ENCODE measurements around the gene MZB1.
"Not testable (repeated sequence)": the region's sequence is repeated elsewhere in the genome, so short reads cannot be mapped to it uniquely, and the experiment has no call there.

MZB1 gene

DNA sequence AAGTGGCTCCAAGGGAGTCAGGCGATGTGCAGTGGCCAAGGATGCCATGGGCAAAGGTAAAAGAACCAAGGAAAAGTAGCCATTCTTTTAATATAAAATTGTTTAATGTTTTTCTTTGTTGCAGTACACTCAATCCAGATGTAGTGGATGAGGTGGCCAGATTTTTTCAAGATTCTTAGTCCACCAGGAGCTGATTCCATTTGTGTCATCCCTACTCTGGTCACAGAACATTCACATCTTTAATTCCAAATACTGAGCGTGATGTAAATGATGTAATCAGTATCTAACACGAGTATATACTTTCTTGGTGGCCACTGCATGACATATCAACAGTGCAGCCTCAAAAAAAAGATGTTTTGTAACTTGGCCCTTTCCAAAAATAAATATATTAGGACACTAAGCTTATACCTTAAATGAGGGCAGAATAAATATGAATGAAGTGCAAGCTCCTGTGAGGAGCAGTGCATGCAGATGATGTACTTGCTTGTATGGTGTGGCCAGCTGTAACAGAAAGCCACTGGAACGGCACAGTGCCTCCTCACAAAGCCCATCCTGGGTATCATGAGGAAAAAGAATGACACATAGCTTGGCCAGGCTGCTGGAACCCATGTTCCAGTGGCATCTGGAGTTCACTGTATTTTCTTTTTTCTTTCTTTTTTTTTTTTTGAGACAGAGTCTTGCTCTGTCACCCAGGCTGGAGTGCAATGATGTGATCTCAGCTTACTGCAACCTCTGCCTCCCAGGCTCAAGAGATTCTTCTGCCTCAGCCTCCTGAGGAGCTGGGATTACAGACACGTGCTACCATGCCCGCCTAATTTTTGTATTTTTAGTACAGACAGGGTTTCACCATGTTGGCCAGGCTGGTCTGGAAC lies 20.6 kb upstream of the MZB1 start:
- no peak for DNase-seq

DNA sequence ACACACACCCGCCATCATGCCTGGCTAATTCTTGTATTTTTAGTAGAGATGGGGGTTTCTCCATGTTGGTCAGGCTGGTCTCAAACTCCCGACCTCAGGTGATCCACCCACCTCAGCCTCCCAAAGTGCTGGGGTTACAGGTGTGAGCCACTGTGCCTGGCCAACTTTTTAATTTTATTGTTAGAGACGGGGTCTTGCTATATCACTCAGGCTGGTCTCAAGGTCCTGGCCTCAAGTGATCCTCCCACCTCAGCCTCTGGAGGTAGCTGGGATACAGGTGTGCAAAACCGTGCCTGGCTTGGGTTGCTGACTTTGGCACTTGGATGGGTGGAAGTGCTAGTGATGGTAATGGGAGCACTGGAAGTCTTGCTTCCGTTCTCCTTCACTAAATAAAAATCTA lies 19.4 kb upstream of the MZB1 start:
- not testable (repeated sequence) for DNase-seq

DNA sequence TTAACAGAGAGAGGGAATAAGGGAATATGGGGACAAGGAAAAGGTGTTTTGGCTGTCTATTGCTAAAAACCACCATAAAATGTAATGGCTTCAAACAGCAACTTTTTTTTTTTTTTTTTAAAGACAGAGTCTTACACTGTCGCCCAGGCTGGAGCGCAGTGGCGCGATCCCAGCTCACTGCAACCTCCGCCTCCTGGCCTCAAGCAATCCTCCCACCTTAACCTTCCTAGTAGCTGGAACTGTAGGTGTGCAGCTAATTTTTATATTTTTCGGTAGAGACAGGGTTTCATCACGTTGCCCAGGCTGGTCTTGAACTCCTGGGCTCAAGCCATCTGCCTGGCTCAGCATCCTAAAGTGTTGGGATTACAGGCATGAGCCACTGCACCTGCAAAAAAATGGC lies 18.5 kb upstream of the MZB1 start:
- DNase-seq, result no peak

DNA sequence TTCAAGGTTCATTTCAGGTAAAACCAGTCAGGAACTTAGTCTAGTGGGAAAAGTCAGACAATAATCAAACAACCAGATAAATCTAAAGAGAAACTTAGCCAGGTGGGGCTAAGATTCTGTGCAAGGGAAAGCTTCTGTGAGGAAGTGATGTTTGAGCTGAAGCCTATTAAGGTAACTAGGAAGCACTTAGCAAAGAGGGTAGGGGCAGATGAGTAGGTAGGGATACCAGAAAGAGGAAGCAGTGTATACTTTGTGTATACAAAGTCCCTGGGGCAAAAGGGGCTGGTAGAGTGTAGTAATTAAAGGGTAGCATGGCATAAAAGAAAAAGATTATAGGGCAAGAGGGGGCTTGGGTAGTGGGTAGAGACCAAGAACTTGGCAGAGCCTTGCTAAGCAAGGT lies 17.8 kb upstream of the MZB1 start:
- DNase-seq, result no peak

DNA sequence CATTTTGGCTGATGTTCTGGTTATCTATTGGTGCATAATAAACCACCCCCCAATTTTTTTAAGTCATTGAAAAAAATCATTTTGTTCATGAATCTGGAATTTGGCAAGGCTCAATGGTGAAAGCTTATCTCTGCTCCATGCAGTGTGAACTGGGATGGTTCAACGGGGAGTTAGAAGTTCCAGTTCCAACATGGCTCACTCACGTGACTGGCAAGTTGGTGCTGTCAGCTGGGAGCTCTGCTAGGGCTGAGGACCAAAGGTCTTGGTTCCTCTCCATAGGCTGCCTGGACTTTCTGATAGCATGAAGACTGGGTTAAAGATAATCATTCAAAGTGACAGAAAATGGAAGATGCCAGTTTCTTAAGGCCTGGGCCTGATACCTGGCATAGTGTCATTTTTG lies 17.2 kb upstream of the MZB1 start:
- DNase-seq, result no peak

DNA sequence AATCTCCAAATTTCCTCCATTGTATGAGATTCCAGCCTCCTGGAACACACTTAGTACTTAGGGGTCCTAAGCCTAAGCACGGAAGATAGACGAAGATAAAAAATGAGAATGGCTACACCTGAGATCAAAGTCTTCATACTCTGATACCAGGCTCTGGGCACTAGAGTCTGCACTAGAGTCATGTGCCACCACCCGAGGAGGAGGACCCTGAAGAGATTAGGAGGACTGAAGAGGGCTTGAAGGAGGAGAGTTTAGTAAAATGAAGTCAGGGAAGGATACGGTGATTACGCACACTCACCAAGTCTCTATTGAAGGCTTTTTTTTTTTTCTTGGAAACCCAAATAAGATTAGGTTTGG lies 14.7 kb upstream of the MZB1 start:
- DNase-seq, result no peak

DNA sequence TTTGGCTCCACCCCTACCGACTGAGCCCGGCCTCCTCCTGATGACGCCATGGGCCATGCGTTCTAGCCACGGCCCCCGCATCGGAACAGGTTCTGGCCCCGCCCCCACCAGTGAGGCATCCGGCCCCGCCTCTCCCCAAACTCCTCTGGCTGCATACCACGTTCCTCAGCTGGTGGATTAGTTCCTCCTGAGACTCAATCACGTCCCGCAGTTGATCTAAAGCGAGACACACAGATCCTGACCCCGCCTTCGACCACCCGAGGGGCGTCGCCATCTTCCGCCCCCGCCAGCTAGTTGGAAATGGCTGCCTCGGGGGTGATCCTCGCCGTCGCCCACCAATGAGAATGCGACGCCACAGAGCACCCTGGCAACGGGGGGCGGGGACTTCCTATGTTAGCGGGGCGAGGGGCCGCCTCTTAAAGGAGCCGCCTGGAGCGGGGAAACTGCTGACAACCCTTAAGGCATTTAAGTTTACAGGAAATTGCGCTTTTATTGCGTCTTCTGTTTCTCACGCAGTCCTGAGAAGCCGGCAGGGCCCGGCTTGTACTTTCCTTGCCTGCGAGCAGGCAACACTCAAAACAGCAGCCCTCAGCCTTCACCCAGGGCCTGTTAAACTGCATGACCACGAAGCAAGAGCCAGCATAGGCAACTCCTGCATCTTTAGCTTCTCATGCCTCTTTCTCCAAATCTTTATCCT lies 14.2 kb upstream of the MZB1 start, which contains the start of gene SPATA24:
Gene SPATA24, minus strand, starts transcription at position 303 of the 697 bp plus-strand sequence. Its CDS starts 29 bp downstream, at position 274.
- peak; percentile 98 for DNase-seq

DNA sequence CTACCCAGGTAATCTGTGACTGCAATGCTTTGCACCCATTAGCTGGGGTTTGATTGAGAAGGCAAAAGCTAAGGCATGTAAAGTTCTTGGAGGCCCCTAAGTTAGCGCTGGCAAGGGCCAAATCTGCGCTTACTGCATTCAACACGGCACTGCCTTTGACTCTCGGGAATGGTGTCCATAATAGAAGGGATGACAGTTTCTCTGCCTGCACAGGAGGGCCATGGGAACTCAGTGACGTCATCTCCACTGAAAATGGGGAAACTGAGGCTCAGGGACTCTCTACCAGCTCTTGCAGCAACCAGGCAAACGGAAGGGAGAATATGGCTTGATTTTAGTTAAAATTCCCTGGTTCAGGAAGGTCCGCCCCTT lies 13.7 kb upstream of the MZB1 start:
- no peak for DNase-seq

DNA sequence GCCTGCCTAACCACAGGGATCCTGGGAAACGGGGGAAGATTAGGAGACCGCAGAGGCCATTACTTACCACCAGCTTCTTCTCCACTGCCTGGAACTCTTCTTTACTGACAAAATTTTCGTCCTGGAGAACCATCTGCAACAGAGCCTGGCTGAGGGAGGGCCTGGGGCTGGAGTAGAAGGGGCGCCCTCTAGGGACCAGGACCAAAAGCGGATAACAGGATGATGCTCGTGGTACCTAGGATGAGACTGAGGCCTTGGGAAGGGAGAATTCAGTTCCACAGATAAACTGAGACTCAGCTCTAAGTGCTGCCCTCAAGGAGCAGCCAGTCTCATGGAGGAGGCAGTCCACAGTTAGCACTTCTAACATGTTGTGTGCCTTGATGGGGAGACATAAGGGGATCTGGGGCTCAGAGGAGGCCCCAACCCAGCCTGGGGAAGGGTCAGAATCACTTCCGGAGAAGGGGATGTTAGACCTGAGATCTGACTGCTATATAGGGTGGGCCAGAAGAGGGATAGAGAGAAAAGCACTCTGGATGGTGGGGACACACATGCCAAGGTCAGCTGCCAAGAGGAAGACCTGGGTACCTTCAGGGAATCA lies 12.9 kb upstream of the MZB1 start:
- no peak for DNase-seq

DNA sequence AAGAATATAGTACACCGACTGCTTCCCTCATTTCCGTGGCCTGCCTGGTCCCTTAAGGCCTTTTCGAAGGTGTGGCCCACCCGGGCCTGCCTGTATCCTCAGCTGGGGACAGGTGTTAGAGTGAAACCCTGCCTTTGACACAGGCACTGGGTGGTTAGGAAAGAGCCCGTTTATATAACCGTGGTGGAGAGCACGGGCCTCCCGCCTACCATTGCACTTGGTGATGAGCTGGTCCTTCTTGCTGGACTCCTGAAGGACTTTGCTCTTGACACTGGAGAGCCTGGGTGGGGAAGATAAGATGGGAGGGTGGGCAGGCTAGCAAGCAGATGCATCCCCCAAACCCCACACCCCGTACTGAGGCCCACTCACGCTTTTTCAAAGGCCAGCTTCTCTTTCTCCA lies 11.8 kb upstream of the MZB1 start:
- no peak for DNase-seq

DNA sequence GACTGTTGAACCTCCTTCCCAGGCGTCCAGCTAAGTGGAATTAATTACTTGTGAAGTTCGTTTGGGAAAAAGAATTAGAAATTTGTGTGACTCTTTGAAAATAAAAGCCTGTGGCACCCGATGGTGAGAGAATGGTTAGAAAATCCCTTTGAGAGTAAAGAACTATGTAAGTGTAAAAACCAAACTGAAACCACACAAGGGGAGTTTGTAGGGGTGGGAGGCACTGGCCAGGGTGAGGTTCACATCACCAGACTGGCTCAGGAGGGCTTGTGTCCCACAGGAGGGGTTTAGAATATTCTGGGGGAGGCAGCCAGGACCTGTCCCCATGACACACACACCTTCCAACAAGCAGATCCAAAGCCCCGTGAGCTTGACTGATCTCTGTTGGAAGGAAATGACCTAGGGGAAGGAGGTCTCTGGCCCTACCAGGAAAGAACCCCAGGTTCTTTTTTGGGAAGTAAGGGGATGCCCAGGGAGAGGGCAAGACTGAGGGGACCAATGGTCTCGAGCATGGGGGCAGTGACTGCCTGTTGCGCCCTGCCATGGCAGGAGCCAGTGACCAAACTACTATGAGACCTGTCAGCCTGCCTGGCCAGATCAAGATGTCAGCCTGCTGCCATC lies 9.9 kb upstream of the MZB1 start:
- no peak for DNase-seq

DNA sequence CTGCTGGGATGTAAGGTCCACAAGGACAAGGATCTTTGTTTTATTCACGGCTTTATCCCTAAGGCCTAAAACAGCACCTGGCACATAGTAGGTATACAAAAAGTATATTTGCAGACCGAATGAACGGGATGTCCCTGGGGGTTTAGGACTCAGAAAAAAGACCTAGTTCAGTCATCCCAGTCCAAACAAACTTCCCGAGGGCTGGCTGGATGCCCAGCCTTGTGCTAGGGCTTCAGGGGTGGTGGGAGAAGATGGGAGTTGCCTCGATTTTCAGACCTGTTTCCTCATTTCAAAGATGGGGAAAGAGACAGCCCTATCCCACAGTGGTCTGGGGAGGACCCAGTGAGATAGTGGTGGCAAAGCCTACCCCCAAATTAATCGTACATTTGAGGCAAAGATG lies 8.2 kb upstream of the MZB1 start:
- DNase-seq, result no peak

DNA sequence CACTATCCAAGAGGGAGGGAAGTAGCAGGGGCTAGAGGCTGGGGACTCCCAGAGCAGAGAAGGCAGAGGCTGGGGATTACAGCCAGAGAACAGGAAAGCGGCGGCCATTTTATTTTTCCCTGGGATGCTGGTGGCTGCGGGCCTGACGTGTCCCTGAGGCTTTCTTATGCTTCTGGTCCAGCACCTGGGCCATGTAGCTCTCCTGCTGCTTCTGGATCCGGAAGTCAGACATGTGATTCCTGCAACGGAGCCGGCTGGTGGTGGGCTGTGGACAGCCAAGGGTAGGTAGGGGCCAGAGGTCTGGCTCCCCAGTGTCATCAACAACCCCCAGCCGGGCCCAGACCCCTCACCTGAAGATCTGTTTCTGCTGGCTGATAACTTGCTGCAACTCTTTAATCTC lies 7.0 kb upstream of the MZB1 start:
- DNase-seq, result no peak

DNA sequence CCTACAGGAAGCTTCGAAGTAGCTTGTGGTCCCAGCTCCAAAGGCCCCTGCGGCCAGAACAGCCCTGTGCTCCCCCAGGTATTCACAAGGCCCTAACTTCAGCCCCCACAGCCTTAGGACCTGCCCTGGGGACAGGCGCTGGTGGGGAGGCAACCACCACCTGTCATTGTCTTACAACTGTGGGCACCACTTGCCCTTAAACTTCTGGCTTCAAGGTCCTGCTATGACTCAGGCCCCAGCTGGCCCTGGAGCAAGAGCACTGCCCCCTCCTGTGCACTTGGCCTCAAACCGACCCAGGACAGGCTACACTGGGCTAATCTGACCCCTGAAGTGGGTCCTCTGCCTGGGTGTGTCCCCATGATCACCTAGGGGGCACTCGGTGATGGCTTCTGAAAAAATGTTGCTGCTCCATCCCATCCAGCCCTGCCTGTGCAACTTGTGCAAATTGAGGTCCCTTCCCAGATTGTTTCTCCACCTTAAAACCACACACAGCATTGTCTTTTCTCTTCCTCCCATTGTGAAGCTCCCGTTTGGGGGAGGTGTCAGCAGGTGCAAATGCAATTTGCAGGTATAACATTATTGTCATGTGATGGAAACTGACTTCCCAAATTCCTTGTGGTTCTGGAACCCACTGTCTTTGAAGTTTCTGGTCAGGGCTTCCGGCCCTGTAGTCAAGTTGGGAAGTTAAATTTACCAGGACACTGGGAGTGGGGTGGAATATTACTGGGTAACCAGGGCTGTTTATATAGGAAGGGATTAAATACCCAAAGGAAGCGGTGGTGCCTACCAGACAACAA lies 6.3 kb upstream of the MZB1 start:
- DNase-seq, result no peak

DNA sequence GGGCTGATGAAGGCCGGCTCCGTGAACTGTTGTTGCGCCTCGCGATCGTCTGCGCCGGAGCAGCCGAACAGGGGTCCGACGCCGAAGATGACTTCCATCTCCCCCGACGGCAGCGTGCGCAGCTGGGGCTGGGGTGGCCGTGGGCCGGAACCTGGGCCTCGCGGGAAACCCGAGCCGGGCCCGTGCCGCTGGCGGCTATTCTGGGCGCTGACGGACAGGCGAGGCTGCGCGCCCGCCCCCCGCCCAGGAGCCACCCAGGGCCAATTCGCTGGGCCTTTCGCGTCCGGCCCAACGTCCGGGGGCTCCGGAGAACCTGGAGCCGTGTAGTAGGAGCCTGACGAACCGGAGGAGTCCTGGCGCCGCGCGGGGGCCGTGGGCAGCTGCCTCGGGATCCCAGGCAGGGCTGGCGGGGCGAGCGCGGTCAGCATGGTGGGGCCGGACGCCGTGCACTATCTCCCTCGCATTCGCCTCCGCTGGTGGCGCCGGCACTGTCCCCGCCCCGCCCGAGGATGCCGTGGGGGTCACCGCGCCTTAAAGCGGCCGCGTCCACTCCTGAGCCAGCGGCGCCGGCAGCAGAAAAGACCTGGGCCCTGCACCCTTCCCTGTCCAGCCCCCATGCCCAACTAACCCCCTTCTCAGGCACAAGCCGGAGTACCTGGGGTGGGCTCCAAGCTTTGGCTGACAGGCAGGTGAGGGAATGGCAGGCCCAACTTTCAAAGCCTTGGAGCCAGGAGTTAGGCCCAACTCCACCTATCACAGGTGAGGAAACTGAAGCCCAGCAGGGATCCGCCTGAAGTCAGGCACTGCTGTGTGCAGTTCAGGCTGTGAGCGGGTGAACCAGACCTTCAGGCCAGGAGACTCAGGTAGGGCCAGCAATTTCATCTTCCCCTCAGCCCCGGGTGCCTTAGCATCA lies 5.2 kb upstream of the MZB1 start, which contains the start of gene PROB1:
Gene PROB1, minus strand, starts transcription at position 451 of the 913 bp plus-strand sequence. Its CDS starts 23 bp downstream, at position 428.
- no peak for DNase-seq

DNA sequence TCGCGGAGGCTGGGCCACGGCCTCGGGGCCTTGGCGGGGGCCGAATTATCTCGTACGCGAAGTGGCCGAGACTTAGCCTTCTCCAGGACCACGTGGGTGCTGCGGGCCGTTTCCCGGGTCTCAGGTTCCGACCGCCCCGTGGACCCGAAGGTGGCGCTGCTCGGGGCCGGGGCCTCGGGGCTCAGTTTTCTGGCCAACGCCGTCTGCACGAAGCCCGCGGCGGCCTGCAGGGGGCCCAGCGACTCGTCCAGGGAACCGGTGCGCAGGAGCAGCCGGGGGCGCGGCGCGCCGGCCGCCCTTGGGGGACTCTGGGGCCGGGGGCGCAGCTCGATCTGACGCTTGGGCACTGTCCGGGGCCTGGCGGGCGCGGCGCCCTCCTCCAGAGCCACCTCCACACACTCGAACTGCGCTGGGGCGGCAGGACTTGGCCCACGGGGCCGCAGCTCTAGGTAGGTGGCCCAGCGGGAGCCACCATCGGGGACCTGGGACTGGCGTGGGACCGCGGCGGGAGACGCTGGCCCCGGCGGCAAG lies 4.5 kb upstream of the MZB1 start:
- DNase-seq, result peak; percentile 56

DNA sequence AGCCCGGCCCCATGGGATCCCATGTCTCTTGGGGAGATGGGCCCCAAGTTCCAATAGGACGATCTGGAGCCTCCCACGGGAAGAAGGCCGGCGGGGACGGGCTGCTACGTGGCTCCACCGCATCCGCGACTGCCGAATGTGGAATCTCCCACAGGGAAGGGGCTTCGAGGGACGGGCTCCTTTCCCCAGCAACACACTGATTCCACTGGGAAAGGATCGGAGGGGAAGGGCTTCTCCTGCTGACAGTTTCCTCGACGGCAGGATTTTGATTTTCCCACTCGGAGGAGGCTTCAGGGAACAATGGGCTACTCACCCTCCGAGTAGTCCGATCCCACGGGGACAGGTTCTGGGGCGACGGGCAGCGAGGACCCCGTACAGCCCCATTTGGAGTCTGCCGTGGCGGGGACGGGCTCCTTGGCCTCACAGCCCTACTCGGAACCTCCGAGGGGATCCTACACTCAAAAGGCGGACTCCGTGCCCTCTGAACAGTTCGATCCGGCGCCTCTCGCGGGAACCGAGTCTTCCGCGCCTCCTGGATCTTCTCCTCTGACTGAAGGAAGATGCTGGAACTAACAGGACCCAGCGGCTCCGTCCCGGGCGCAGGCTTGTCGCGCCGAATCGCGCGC lies 3.9 kb upstream of the MZB1 start:
- no peak for DNase-seq

DNA sequence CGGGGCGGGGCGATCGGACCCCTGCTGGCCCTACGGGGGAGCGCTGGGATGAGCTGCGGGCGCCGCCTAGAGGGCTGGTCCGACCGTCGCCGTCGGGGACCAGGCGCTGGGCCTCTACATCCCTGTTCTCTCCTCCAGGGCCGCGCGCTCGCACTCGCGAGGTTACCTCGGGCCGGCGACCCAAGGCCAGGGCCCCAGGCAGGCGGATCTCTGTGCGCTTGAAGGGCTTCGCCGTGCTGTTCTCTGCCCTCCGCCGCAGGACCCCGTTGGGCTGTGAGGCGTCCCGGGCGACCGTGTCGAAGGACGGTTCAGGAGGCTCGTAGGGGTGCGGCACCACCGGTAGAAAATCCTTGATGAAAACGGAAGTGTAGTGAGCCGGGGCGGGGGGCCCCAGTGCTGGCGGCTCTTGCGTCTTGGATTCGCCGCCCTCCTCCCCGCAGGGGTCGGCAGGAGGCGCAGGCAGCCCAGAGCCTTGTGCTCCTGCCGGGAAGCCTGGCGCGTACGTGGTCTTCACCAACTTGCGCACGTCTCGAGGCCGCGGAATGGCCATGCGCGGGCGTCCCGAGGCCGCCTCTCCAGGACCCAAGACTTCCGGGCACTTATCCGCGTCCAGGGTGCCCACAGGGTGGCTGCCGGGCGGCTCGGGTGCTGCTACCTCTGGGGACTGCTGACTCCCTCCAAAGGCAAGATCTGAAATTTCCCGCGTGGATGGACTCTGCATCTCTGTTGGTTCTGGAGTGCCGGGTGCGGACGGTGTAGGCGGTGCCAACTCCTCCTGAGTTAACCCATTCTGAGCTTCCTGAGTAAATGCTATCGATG lies 3.2 kb upstream of the MZB1 start:
- peak; percentile 75 for DNase-seq

DNA sequence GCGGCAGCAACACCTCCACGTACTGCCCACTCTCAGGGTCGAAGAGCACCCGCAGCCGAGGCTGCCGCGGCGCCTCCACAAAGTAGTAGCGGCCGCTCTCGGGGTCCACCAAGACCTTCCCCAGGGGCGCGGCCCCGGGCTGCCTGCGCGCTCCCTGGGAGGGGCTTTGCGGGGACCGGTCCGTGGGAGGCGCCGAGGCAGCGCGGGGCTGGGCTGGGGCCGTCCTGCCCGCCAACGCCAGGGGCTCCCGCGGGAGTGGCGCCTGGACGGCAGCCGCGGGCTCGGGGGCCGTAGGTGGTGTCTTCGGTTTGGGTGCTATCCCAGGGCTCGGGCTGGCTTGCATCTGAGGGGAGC lies 2.6 kb upstream of the MZB1 start:
- DNase-seq, result no peak

Measured in activated gamma-delta T cell treated with Interleukin-2 at 50 U/mL for 16 hours (primary cell).